NCI-H526 treated with DMSO at 0.1 percent for 48 hours (cell line): ENCODE data around the gene PLXNC1.

Source experiments
- DNase-seq: peaks from one replicate; lab custom pipeline; 2025; lab: John Stamatoyannopoulos, UW

The PLXNC1 gene

DNA sequence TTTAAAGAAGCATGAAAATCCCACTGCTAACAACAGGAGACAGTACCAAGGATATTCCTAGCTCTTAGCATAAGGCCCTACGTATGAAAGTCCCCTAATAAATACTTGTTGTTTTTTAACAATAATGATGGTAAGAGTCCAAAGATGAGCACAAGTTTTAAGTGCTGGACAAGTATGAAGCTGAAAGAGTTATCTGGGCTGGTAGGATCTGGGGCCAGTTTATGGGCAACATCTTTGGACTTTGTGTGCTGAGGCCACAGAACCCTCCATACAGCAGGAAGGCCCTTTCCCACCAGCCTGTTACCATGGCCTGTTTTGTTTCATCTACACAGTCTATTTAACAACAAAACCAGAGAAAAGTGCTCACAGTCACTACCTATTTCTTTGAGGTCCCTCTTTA lies 12.5 kb upstream of the PLXNC1 start:
- DNase-seq = no peak

DNA sequence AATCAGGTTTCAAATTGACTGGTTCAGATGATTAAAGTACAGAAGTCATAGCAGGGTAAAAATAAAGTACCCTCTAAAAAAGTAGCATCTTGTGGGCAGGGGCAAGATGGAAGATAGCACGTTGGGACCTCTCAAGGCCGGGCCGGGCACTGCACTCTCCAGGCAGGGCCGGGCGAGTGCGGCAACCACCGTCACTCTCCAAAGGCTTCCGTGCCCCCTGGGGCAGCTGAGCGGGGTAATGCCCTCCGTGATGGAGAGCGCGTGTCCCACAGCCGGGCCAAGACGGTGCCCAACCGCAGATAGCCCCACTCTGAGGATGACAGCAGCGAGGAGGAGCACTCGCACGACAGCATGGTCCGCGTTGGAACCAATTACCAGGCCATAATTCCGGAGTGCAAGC lies 8.6 kb upstream of the PLXNC1 start:
- no peak for DNase-seq

DNA sequence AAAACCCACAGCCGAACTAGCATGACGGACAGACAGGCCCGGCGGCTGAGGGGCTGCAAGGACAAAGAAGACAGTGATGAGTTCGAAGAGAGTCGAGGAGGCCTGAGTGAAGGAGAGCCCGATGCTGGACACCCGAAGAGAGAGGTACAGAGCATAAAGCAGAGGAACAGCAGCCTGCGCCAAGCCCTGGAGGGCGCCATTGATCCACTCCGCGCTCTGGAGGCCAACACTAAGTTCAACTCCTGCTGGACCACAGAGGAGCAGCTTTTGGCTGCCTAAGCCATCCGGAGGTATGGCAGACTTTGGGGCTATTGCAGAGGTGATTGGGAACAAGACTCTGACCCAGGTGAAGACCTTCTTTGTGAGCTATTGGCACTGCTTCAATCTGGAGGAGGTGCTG lies 7.8 kb upstream of the PLXNC1 start:
- no peak for DNase-seq

- no peak for DNase-seq
Measured at GRCh38 chr12:94141004-94141764, 7.2 kb upstream of the PLXNC1 start.

DNA sequence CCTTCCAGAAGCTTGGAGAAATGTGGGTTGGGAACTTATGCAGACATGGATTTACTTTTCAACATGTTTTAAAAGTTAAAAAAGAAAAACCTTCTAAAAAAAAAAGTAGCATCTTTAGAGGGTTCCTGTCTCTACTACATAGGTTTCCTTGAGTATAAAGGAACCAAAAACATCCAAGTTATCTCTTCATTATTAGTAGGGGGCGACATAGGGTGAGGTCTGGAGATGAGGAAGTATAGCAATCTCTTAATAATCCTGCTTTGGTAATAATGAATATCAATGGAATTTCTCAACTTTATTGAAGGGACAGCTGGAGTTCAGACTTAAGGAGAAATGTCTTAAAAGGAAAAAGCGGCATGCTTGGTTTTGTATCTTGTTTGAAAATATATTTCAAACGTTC lies 6.5 kb upstream of the PLXNC1 start:
- no peak for DNase-seq

DNA sequence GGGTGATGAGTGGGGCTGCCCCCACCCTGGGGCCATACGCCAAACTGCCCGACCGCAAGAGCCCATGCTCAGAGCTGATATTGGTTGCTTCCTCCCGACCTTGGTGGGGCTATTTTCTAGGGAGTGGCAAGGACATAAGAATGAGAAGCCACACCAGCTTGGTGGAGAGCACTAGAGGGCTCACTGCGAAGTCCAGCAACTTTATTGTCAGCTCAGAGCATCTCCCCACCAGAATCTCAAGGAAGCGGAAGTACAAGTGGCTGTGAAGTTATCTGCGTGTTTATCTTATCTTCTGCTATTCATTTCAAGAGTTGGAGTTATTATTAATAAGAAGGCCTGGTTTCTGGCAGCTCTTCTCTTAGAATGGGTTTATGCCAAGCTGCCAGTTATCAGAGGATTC lies 4.9 kb upstream of the PLXNC1 start:
- no peak for DNase-seq

DNA sequence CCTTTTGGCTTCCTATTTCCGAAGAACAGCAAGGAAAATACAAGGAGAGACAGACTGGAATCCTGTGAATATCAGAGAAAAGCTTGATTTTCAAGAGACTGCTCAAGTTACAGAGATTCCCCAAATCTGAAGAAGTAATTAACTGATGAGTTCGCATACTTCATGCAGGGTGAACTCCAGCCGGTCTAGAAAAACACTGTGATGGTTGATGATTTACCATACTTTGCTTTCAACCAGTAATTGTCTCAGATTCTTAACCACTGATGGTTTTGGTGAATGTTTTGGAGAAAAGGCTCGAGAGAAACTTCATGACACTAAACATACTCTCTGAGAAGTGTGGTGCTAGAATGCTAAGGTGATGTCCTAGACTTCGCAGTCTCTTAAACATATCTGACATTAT lies 4.4 kb upstream of the PLXNC1 start:
- no peak for DNase-seq

- no peak for DNase-seq
Measured at GRCh38 chr12:94144781-94145180, 3.6 kb upstream of the PLXNC1 start.

DNA sequence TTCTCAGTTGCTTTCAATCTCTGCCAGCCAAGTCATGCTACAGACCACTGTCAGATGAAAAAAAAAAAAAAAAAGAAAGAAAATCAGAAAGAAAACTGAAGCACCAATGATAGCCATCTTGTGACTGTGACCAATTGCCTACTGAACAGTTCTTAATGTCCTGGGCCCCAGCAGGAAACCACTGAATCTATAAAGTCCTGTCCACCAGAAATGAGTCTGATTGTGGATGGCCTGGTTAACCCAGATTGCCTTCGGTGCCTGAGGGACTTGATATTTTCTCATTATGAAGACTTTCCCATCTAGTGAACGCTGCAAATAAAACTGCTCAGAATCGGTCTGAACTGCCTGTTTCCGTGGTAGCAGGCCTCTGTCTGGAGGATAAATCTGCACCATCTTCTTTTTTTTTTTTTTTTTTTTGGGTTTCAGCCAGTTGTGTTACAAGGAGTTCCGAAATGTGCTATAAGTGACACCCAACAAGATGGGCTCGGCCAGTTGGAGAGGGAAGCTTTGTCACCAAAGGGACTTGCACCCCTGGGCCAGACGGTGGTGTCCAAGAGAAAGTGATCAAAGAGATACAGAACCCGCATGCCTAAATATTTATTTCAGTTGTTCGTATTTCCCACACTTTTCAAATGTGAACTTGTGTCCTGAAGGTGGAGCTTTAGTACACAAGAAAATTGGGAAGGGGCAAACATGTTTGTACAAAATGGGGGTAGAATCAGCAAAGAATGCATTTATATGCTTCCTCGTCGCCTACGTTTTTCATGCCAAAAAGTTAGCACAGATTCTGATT lies 3.0 kb upstream of the PLXNC1 start:
- DNase-seq = no peak

- DNase-seq = no peak
Measured at GRCh38 chr12:94146166-94146936, 2.0 kb upstream of the PLXNC1 start.

- DNase-seq = no peak
Measured at GRCh38 chr12:94147387-94147990, 888 bp upstream of the PLXNC1 start.

DNA sequence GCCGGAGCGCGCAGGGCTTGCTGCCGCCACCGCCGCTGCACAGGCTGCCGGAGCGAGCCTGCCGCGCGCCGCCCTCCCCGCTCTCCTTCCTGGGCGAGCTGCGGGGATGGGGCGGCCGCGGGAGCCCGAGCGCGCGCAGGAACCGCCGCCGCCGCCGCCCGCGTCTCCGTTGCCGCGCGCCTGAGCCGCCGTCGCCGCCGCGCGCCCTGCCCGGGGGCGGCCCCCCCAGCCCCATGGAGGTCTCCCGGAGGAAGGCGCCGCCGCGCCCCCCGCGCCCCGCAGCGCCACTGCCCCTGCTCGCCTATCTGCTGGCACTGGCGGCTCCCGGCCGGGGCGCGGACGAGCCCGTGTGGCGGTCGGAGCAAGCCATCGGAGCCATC lies 352 bp downstream of the PLXNC1 start:
- no peak for DNase-seq

- no peak for DNase-seq
Measured at GRCh38 chr12:94149119-94149780, 873 bp downstream of the PLXNC1 start.

DNA sequence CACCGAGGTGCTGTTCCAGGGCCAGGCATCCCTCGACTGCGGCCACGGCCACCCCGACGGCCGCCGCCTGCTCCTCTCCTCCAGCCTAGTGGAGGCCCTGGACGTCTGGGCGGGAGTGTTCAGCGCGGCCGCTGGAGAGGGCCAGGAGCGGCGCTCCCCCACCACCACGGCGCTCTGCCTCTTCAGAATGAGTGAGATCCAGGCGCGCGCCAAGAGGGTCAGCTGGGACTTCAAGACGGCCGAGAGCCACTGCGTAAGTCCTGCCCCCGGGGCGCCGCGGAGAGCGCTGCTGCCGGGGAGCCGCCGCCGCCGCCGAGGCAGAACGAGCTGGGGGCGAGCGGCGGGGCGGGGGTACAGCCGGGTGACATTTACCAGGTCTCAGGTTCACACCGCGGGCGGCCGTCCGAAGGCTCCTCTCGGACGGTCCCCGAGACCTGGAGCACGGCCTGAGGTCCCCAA lies 1.4 kb downstream of the PLXNC1 start:
- DNase-seq = no peak

DNA sequence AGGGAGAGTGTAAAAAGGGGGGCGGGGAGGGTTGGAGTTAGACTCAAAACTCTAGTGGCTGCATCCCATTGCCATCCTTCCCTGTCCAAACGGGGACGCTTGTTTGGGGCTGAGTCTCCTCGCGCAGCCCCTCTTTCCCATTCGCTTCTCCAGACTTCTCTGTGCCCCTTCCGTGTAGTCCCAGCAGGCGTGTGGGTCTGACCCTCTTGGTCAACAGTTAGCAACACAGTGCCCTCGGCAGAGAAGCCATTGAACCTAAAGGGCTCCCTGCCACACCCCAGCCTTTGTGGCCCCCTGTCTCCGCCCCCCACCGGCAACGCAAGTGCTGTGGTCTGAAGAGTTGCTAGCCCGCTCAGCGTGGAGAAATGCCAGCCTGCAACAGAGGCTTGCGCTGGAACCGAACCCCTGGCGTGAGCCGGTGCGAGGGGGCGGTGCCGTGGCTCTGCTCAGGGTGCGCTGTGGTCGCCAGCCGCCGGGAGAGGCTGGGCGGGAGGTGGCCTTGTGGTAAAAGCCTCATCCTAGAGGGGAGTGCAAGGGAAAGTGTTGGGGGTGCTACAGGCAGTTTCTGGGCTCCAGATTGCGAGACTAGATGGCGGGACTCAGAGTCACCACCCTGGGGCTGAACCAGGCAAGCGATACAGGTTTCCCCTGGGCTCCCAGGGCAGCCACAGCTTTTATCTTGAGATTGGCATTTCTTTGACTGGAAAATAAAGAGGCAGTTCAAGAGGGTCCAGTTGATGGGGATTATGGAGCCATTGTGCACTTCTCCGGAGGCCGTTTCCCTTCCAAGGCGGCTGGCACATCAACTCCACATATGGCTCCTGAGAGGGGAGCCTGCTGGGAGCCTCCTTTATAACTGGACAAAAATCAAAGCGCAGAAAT lies 2.1 kb downstream of the PLXNC1 start:
- no peak for DNase-seq

- peak; percentile 13 for DNase-seq
Measured at GRCh38 chr12:94151582-94151981, 3.2 kb downstream of the PLXNC1 start.

DNA sequence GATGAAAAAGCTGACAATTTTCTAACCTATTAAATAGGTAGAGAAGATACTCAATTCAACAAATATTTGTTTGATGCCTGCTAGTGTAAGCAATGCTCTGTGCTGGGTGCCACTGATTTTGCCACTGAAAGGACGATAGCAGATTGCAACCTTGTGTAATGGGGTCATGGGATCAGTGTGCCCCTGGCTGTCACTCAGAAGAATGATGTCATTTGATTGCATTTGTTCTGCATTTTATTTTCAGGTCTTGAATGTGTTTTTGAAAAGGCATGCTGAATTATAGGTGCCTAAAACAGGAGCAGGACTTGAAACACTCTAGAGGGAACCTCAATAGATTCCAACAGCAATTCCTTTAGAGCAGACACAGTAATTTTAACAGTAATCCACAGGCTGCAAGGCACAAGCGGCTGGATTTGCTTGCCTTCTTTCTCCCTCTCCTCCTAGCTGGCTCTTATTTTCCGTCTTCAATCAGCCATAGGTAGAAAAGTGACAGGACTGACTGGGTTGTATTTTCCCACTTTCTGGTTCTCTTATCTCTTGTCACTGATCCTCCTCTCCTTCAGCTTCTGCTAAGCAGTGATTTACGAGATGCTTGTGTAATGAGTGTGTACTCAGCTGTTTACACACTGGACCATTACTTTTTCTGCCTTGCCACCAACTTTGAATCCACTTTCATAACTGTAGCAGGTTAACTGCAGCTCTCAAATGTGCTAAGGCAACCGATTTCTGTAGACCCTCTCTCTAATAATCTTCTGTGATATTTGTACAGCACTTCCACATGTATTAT lies 4.1 kb downstream of the PLXNC1 start:
- no peak for DNase-seq

DNA sequence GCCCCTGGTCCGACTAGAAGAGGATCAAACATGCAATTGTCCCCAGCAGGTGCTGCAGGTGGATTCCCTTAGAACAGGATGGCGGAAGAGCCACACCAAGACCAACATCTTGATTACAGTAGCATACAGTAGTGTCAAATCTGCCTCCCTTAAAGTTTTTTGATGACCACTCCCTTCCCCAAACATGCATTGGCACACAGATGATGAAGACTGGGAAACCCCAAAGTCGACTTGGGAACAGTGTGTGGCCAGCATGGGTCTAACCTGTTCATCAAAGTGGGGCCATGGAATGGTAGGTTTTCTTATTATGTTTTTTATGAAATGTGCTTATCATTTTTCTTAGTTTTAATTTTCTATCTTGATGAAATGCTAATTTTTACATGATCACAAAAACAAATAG lies 8.8 kb downstream of the PLXNC1 start:
- DNase-seq = no peak

- no peak for DNase-seq
Measured at GRCh38 chr12:94157981-94158411, 9.6 kb downstream of the PLXNC1 start.

GRCh38 chr12:94158666-94159065 lies 10.3 kb downstream of the PLXNC1 start:
- DNase-seq = no peak
